AG10803 (cell line): Measurements from ENCODE around the gene TUBB4A.

Experiments
- DNase-seq: peaks from one replicate; pipeline ENCODE4 v3.0.0; 2010; ENCODE audit warnings: low read depth
- H3K4me3 ChIP-seq: 2 replicates; pipeline ENCODE4 v1.5.1; 2011; ENCODE audit warnings: mild to moderate bottlenecking, low read length, control low read depth
- CTCF ChIP-seq: conservative IDR thresholded peaks from 2 replicates; pipeline ENCODE4 v1.5.1; 2011; ENCODE audit warnings: mild to moderate bottlenecking, low read length, control low read depth, inconsistent platforms

TUBB4A gene

GRCh38 chr19:6465006-6465405 lies 37.1 kb downstream of the TUBB4A start:
- no peak for TF ChIP-seq CTCF
- H3K4me3 ChIP-seq = no peak overlapping the region

GRCh38 chr19:6464070-6464873 lies 37.8 kb downstream of the TUBB4A start, which contains the start of gene CRB3:
TSS of gene CRB3 (plus strand) at chr19:6464271. CDS start at chr19:6464702, 431 bp downstream.
- no peak for TF ChIP-seq CTCF
- H3K4me3 ChIP-seq = no peak within 1 kb of the TSS
- DNase-seq = no peak

More at GRCh38 chr19:6465006-6465405, 37.1 kb downstream of the TUBB4A start:
- DNase-seq = no peak

GRCh38 chr19:6460099-6460884 lies 41.8 kb downstream of the TUBB4A start:
- TF ChIP-seq CTCF = peak; percentile 50
- peak overlapping the region; percentile 82 for H3K4me3 ChIP-seq
- peak; percentile 98 for DNase-seq

- H3K4me3 ChIP-seq = peak within 1 kb of the TSS; percentile 82
- DNase-seq = peak; percentile 69
- TF ChIP-seq CTCF = no peak
Observed at GRCh38 chr19:6459262-6460098, 42.6 kb downstream of the TUBB4A start, which contains the start of gene SLC25A23. TSS of gene SLC25A23 (minus strand) at chr19:6459792. CDS start at chr19:6459628, 164 bp downstream.

- H3K4me3 ChIP-seq = peak overlapping the region; percentile 82
- no peak for DNase-seq
- TF ChIP-seq CTCF = no peak
Observed at GRCh38 chr19:6458695-6459261, 43.3 kb downstream of the TUBB4A start.

GRCh38 chr19:6457958-6458694 lies 44.0 kb downstream of the TUBB4A start:
- no peak overlapping the region; the same call in 1 of the 2 replicates for H3K4me3 ChIP-seq
- no peak for DNase-seq
- TF ChIP-seq CTCF = no peak
